SU-DHL-6 (cell line): ENCODE results near the gene MXI1.

Experiments used
- H2AFZ ChIP-seq: fragments of 200-600 bp; sonication (generic); 2 replicates; pipeline ENCODE4 v1.6.1; 2014; ENCODE audit warnings: low read depth, mild to moderate bottlenecking, moderate library complexity, mixed read lengths, antibody characterized with exemption, low read length; ENCODE audit not compliant: severe bottlenecking
- H3F3A ChIP-seq: fragments of 200-600 bp; shearing (Covaris generic); 2 replicates; pipeline ENCODE4 v1.6.0; 2016; ENCODE audit warnings: antibody characterized with exemption, mild to moderate bottlenecking; ENCODE audit not compliant: insufficient read depth
- H3K27ac ChIP-seq: fragments of 200-600 bp; sonication (generic); 2 replicates; pipeline ENCODE4 v1.5.1; 2016; ENCODE audit warnings: low read depth, mild to moderate bottlenecking, low read length, moderate library complexity, mixed read lengths
- H3K27me3 ChIP-seq: fragments of 200-600 bp; sonication (generic), shearing (Covaris generic); 2 replicates; pipeline ENCODE4 v1.6.0; 2014; ENCODE audit warnings: mild to moderate bottlenecking, low read length
- H3K36me3 ChIP-seq: fragments of 200-600 bp; sonication (generic); 2 replicates; pipeline ENCODE4 v1.6.1; 2014; ENCODE audit warnings: mild to moderate bottlenecking, low read length, mixed read lengths
- H3K4me2 ChIP-seq: fragments of 300-600, 200-600 bp; shearing (Covaris generic), sonication (generic); 2 replicates; pipeline ENCODE4 v1.6.0; 2014; ENCODE audit warnings: low read length, low read depth, mild to moderate bottlenecking; ENCODE audit not compliant: poor library complexity, severe bottlenecking
- H3K4me3 ChIP-seq: fragments of 200-600 bp; sonication (generic); 2 replicates; pipeline ENCODE4 v1.5.1; 2014; ENCODE audit warnings: antibody characterized with exemption, low read length, mild to moderate bottlenecking, mixed read lengths; ENCODE audit not compliant: insufficient read depth, poor library complexity, severe bottlenecking
- H3K79me2 ChIP-seq: fragments of 200-600 bp; sonication (generic); 2 replicates; pipeline ENCODE4 v1.6.1; 2014; ENCODE audit warnings: mild to moderate bottlenecking, low read length, moderate library complexity; ENCODE audit not compliant: insufficient read depth
- H3K9ac ChIP-seq: fragments of 200-600 bp; sonication (generic); 2 replicates; pipeline ENCODE4 v1.7.0; 2014; ENCODE audit warnings: mild to moderate bottlenecking, low read length
- H3K9me2 ChIP-seq: fragments of 200-600 bp; sonication (generic); replicated peaks from 2 replicates; pipeline ENCODE4 v1.6.1; 2014; ENCODE audit warnings: low read length; ENCODE audit not compliant: insufficient read depth
- H3K9me3 ChIP-seq: fragments of 200-600 bp; sonication (generic); 2 replicates; pipeline ENCODE4 v1.6.1; 2014; ENCODE audit warnings: low read length, mixed read lengths; ENCODE audit not compliant: insufficient read depth
- H4K20me1 ChIP-seq: fragments of 200-600 bp; sonication (generic); 2 replicates; pipeline ENCODE4 v1.6.1; 2014; ENCODE audit warnings: low read depth, mild to moderate bottlenecking, antibody characterized with exemption, low read length, moderate library complexity, mixed read lengths
- CTCF ChIP-seq: fragments of 200-600 bp; sonication (generic); IDR thresholded peaks from one replicate; pipeline ENCODE4 v1.5.1; 2017; ENCODE audit warnings: antibody characterized with exemption, mild to moderate bottlenecking, low read length, moderate library complexity; ENCODE audit not compliant: insufficient read depth, poor library complexity, severe bottlenecking
- EZH2phosphoT487 ChIP-seq: fragments of 200-600 bp; sonication (generic), shearing (Covaris generic); conservative IDR thresholded peaks from 2 replicates; pipeline ENCODE4 v1.6.1; 2018; ENCODE audit warnings: mild to moderate bottlenecking, antibody characterized with exemption, low read length, moderate library complexity, mixed read lengths

Gene MXI1

GRCh38 chr10:110209926-110210673 is 2.7 kb downstream of the MXI1 start:
- peak overlapping the region; percentile 44; the same call in 1 of the 2 replicates for H3K27ac ChIP-seq
- no peaks in the 10 kb centered on the region for H3K79me2 ChIP-seq
- H3F3A ChIP-seq, result peaks cover 24% of the 10 kb centered on the region
- no peak for TF ChIP-seq CTCF
- no peak for TF ChIP-seq EZH2phosphoT487
- peak overlapping the region; percentile 95 for H3K4me2 ChIP-seq
- no peaks in the 10 kb centered on the region for H4K20me1 ChIP-seq
- no peaks in the 10 kb centered on the region for H3K36me3 ChIP-seq
- peak overlapping the region; percentile 55 for H3K9ac ChIP-seq
- peak overlapping the region; percentile 75 for H2AFZ ChIP-seq
- peak overlapping the region; percentile 71 for H3K4me3 ChIP-seq
- H3K9me3 ChIP-seq, result no peaks in the 10 kb centered on the region
- no peaks in the 10 kb centered on the region for H3K9me2 ChIP-seq
- H3K27me3 ChIP-seq, result no peaks in the 10 kb centered on the region

DNA sequence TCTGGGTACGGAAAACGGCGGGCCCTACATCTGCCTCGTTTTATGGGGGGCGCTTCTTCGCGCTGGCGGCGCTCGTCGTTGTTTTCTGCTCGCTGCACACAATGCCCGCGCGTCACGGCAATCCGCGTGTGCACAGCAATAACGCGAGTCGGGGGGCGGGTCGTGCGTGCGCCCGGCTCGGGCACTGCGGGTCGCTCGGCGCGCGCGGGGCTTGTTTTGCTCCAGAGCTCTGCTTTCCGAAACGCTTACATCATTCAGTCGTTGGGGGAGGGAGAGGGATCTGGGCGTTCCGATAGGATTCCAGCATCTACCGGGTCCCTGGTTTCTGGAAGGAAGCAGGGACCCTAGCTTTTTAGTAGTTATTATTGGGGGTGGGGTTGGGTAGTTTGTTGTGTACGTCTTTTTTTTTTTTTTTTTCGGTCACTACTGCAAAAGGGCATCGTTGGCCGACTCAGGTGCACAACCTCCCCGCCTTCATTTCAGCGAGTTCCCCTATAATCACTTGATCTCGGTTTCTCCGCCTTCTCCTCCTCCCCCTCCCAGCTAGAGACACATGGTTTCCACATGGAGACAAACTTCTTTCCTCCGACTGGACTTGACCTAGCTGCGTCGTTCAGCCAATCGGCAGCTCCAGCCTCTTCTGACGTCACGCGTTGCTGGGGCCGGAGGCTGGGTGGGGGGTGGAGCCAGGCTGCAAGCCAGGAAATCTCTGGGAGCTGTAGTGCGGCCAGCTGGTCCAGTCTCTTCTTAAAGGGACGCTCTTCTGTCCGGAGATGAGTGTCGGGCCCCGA is 3.5 kb downstream of the MXI1 start:
- Histone ChIP-seq H4K20me1 (no peaks in the 10 kb centered on the region), H3K36me3 (no peaks in the 10 kb centered on the region), H3K9ac (peak overlapping the region; percentile 55), H3K9me2 (no peaks in the 10 kb centered on the region), H3F3A (peaks cover 24% of the 10 kb centered on the region), H3K79me2 (no peaks in the 10 kb centered on the region), H2AFZ (peak overlapping the region; percentile 75), H3K27ac (peak overlapping the region; percentile 10; the same call in 1 of the 2 replicates), H3K4me3 (peak overlapping the region; percentile 71), H3K27me3 (no peaks in the 10 kb centered on the region), H3K9me3 (no peaks in the 10 kb centered on the region), H3K4me2 (peak overlapping the region; percentile 95)
- TF ChIP-seq CTCF (no peak), EZH2phosphoT487 (no peak)

GRCh38 chr10:110211465-110211843 is 4.0 kb downstream of the MXI1 start:
- H4K20me1 ChIP-seq, result no peaks in the 10 kb centered on the region
- no peaks in the 10 kb centered on the region for H3K36me3 ChIP-seq
- H3K9ac ChIP-seq, result peak overlapping the region; percentile 55; the same call in 1 of the 2 replicates
- peaks cover 24% of the 10 kb centered on the region for H3F3A ChIP-seq
- peak overlapping the region; percentile 71 for H3K4me3 ChIP-seq
- no peak overlapping the region for H3K27ac ChIP-seq
- peak overlapping the region; percentile 95 for H3K4me2 ChIP-seq
- H3K9me2 ChIP-seq, result no peaks in the 10 kb centered on the region
- no peaks in the 10 kb centered on the region for H3K9me3 ChIP-seq
- H3K27me3 ChIP-seq, result no peaks in the 10 kb centered on the region
- no peak for TF ChIP-seq CTCF
- TF ChIP-seq EZH2phosphoT487, result no peak
- peak overlapping the region; percentile 75 for H2AFZ ChIP-seq
- no peaks in the 10 kb centered on the region for H3K79me2 ChIP-seq
